Measurements from ENCODE around the gene ATP1A3. TPM values are rescaled to one million over a fixed set of nuclear protein-coding genes. Genes with fewer than 3 reads are reported as not detected.
A peak's percentile ranks its signal among the peaks of the same experiment; 100 is the strongest.
"Not testable (repeated sequence)": the region's sequence is repeated elsewhere in the genome, so short reads cannot be mapped to it uniquely, and the experiment has no call there.

ATP1A3 gene
- total RNA-seq, 1 experiment from 2014 or later = 8.5 TPM

DNA sequence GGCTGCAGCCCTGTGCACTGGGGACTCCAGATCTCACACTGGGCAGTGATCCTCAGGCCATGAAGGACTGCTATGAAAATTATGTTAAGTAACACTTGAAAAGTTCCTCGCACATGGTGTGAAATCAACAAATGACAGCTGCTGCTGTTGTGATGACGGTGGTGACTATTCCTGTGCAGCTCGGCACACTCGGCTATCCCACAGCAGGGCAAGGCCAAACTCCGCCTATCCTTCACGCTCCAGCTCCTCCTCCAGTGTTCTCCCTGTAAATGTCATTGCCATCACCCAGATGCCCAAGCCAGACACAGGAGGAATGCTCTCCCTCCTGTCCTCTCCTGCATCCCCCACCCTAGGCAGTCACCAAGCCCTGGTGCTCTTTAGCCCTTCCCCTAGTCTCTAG lies 44.6 kb upstream of the ATP1A3 start:
- Histone ChIP-seq H3K4me1 (ENCODE audit: insufficient read depth, low read length, poor library complexity, severe bottlenecking) (no peaks in the 10 kb centered on the region), H3K9me3 (ENCODE audit: low read depth, low read length, poor library complexity, severe bottlenecking) (no peaks in the 10 kb centered on the region), H3K36me3 (ENCODE audit: insufficient read depth, low read length, poor library complexity, severe bottlenecking) (peaks cover 5% of the 10 kb centered on the region), H3K27ac (ENCODE audit: low read depth, low read length, poor library complexity, severe bottlenecking) (no peak overlapping the region), H3K4me3 (ENCODE audit: low read depth, low read length, poor library complexity, severe bottlenecking) (no peak overlapping the region), H3K27me3 (replicated peaks; ENCODE audit: insufficient read depth, low read depth, low read length, poor library complexity) (no peaks in the 10 kb centered on the region)
- intact Hi-C loops (cut with micrococcal nuclease; ENCODE audit: unreplicated experiment) = no loop called here
- POLR2A ChIA-PET (ENCODE audit: low non-redundant PET) = no interaction called here
- CTCF ChIA-PET = no interaction called here
- TF ChIP-seq EZH2 (IDR thresholded peaks at IDR 0.05; ENCODE audit: borderline replicate concordance, low read depth, low read length, poor library complexity, severe bottlenecking) = no peak
- TF ChIP-seq, protein P1, sequence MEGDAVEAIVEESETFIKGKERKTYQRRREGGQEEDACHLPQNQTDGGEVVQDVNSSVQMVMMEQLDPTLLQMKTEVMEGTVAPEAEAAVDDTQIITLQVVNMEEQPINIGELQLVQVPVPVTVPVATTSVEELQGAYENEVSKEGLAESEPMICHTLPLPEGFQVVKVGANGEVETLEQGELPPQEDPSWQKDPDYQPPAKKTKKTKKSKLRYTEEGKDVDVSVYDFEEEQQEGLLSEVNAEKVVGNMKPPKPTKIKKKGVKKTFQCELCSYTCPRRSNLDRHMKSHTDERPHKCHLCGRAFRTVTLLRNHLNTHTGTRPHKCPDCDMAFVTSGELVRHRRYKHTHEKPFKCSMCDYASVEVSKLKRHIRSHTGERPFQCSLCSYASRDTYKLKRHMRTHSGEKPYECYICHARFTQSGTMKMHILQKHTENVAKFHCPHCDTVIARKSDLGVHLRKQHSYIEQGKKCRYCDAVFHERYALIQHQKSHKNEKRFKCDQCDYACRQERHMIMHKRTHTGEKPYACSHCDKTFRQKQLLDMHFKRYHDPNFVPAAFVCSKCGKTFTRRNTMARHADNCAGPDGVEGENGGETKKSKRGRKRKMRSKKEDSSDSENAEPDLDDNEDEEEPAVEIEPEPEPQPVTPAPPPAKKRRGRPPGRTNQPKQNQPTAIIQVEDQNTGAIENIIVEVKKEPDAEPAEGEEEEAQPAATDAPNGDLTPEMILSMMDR (conservative IDR thresholded peaks at IDR 0.05; ENCODE audit: low read depth, low read length) = no peak
- BruUV-seq (replicated peaks) = no TSS peak
- no peak for DNase-seq (ENCODE audit: low spot score)

DNA sequence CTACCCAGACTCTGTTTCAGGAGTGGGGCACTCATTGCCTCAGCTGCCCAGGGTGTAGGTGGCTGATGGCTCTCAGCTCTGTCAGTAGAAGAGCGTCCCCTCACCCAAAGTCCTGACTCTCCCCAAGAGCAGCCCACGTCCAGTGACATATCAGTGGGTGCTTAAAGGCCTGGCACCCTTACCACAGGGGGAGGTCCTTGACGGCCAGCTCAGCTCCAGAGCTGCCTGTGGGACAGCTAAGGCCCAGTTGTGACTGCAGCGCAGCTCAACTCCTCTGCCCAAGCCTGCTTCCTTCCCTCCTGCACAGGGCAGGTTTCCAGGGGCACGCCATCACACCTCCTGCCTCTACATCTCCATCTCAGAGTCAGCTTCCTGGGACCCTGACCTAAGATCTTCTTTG lies 43.6 kb upstream of the ATP1A3 start:
- CTCF ChIA-PET = no interaction called here
- H3K27ac ChIP-seq (ENCODE audit: low read depth, low read length, poor library complexity, severe bottlenecking) = no peak overlapping the region
- no peak for DNase-seq (ENCODE audit: low spot score)
- BruUV-seq (replicated peaks) = no TSS peak
- no peaks in the 10 kb centered on the region for H3K9me3 ChIP-seq (ENCODE audit: low read depth, low read length, poor library complexity, severe bottlenecking)
- intact Hi-C loops (cut with micrococcal nuclease; ENCODE audit: unreplicated experiment) = no loop called here
- H3K4me1 ChIP-seq (ENCODE audit: insufficient read depth, low read length, poor library complexity, severe bottlenecking) = peaks cover 1% of the 10 kb centered on the region
- POLR2A ChIA-PET (ENCODE audit: low non-redundant PET) = no interaction called here
- no peak for TF ChIP-seq EZH2 (IDR thresholded peaks at IDR 0.05; ENCODE audit: borderline replicate concordance, low read depth, low read length, poor library complexity, severe bottlenecking)
- TF ChIP-seq, protein P1 (conservative IDR thresholded peaks at IDR 0.05; ENCODE audit: low read depth, low read length) = no peak
- H3K27me3 ChIP-seq (replicated peaks; ENCODE audit: insufficient read depth, low read depth, low read length, poor library complexity) = no peaks in the 10 kb centered on the region
- peaks cover 5% of the 10 kb centered on the region for H3K36me3 ChIP-seq (ENCODE audit: insufficient read depth, low read length, poor library complexity, severe bottlenecking)
- no peak overlapping the region for H3K4me3 ChIP-seq (ENCODE audit: low read depth, low read length, poor library complexity, severe bottlenecking)

DNA sequence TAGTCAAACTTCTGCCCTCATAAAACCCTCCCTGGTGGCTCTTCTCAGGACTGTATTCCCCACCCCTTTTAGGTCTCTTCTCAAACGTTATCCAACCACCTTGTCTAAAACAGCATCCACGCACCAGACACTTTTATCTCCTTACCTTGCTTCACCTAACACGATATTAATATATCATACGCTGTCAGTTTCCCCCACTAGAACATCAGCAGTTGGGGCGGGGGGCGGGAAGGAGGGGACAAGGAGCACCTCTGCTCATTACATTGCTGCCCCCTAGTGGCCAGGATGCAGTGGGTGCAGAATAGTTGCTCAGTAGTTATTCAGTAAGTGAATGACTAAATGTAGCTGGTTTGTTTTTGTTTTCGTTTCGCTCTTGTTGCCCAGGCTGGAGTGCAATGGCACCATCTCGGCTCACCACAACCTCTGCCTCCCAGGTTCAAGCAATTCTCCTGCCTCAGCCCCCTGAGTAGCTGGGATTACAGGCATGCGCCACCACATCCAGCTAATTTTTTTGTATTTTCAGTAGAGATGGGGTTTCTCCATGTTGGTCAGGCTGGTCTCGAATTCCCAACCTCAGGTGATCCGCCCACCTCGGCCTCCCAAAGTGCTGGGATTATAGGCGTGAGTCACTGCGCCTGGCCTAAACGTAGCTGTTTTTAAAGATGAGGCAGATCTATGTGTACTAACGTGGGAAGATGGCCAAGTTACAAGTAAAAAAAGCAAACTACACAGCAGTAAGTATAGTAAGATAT lies 40.8 kb upstream of the ATP1A3 start:
- H3K27ac ChIP-seq (ENCODE audit: low read depth, low read length, poor library complexity, severe bottlenecking); H3K36me3 ChIP-seq (ENCODE audit: insufficient read depth, low read length, poor library complexity, severe bottlenecking); POLR2A ChIA-PET (ENCODE audit: low non-redundant PET); BruUV-seq (replicated peaks); H3K9me3 ChIP-seq (ENCODE audit: low read depth, low read length, poor library complexity, severe bottlenecking); H3K27me3 ChIP-seq (replicated peaks; ENCODE audit: insufficient read depth, low read depth, low read length, poor library complexity); H3K4me3 ChIP-seq (ENCODE audit: low read depth, low read length, poor library complexity, severe bottlenecking): not testable (repeated sequence)
- peak; percentile 81 for DNase-seq (ENCODE audit: low spot score)
- TF ChIP-seq, protein P1 (conservative IDR thresholded peaks at IDR 0.05; ENCODE audit: low read depth, low read length) = peak; percentile 90
- H3K4me1 ChIP-seq (ENCODE audit: insufficient read depth, low read length, poor library complexity, severe bottlenecking) = peaks cover 10% of the 10 kb centered on the region
- intact Hi-C loops (cut with micrococcal nuclease; ENCODE audit: unreplicated experiment) = loop anchor here (2.0 to 5.0 kb wide), 2 partner anchors 36 to 153 kb away; partner anchors contain the start of gene ARHGEF1
- CTCF ChIA-PET = interaction anchor here (0.6 to 1.0 kb wide), 17 partner anchors 11 to 723 kb away, joined by 3 to 13 read pairs (median 3); partner anchors contain the start of genes RABAC1 and ZNF574
